Measurements from ENCODE around the gene ATF1. TPM values are rescaled to one million over a fixed set of nuclear protein-coding genes. Genes with fewer than 3 reads are reported as not detected.
"Not testable (repeated sequence)": the region's sequence is repeated elsewhere in the genome, so short reads cannot be mapped to it uniquely, and the experiment has no call there.

The ATF1 gene
- total RNA-seq, 1 donor from 2014 or later: 25.0 TPM

- Histone ChIP-seq H3K4me1 (ENCODE audit: insufficient read depth, low read length) (no peaks in the 10 kb centered on the region), H3K79me2 (ENCODE audit: insufficient read depth, low read length) (no peaks in the 10 kb centered on the region), H3K36me3 (ENCODE audit: insufficient read depth, low read length) (no peaks in the 10 kb centered on the region), H2AFZ (ENCODE audit: low read depth, low read length) (no peak overlapping the region), H3K9ac (ENCODE audit: low read length) (no peak overlapping the region), H4K20me1 (ENCODE audit: insufficient read depth, low read length) (no peaks in the 10 kb centered on the region), H3K4me3 (ENCODE audit: insufficient read depth, low read depth, low read length) (no peak overlapping the region), H3K27ac (ENCODE audit: low read depth, low read length) (no peak overlapping the region), H3K27me3 (ENCODE audit: insufficient read depth, low read length) (no peaks in the 10 kb centered on the region), H3K9me3 (ENCODE audit: insufficient read depth, low read depth, low read length) (no peaks in the 10 kb centered on the region), H3K4me2 (ENCODE audit: low read length) (no peak overlapping the region)
- Mint-ChIP-seq H3K27ac (ENCODE audit: unreplicated experiment) (no peak overlapping the region), H3K4me3 (ENCODE audit: unreplicated experiment) (no peak overlapping the region), H3K36me3 (ENCODE audit: low read depth, unreplicated experiment) (no peaks in the 10 kb centered on the region), H3K4me1 (ENCODE audit: low read depth, unreplicated experiment) (peaks cover 3% of the 10 kb centered on the region), H3K27me3 (ENCODE audit: low read depth, unreplicated experiment) (no peaks in the 10 kb centered on the region), H3K9me3 (ENCODE audit: unreplicated experiment) (peaks cover 3% of the 10 kb centered on the region)
- TF ChIP-seq EZH2 (IDR thresholded peaks at IDR 0.05; ENCODE audit: insufficient read depth, low read length): no peak
- no peak for TF ChIP-seq CTCF (IDR thresholded peaks at IDR 0.05; ENCODE audit: insufficient read depth, low read depth, low read length)
- DNase-seq (ENCODE audit: low read depth): no peak
- no peak for FAIRE-seq
These were observed 95.9 kb downstream of the ATF1 start for GRCh38 chr12:50859621-50860310.

- no peak overlapping the region for H3K4me3 Mint-ChIP-seq (ENCODE audit: unreplicated experiment)
- H3K9me3 Mint-ChIP-seq (ENCODE audit: unreplicated experiment): peaks cover 5% of the 10 kb centered on the region
- Histone ChIP-seq H3K27ac (ENCODE audit: low read depth, low read length) (no peak overlapping the region), H2AFZ (ENCODE audit: low read depth, low read length) (no peak overlapping the region), H3K27me3 (ENCODE audit: insufficient read depth, low read length) (no peaks in the 10 kb centered on the region), H3K4me1 (ENCODE audit: insufficient read depth, low read length) (no peaks in the 10 kb centered on the region), H3K9ac (ENCODE audit: low read length) (no peak overlapping the region), H3K9me3 (ENCODE audit: insufficient read depth, low read depth, low read length) (peaks cover 3% of the 10 kb centered on the region), H4K20me1 (ENCODE audit: insufficient read depth, low read length) (no peaks in the 10 kb centered on the region), H3K4me2 (ENCODE audit: low read length) (no peak overlapping the region), H3K36me3 (ENCODE audit: insufficient read depth, low read length) (no peaks in the 10 kb centered on the region), H3K79me2 (ENCODE audit: insufficient read depth, low read length) (no peaks in the 10 kb centered on the region), H3K4me3 (ENCODE audit: insufficient read depth, low read depth, low read length) (no peak overlapping the region)
- H3K27me3 Mint-ChIP-seq (ENCODE audit: low read depth, unreplicated experiment): no peaks in the 10 kb centered on the region
- FAIRE-seq (no peak), DNase-seq (ENCODE audit: low read depth) (peak; percentile 55)
- H3K4me1 Mint-ChIP-seq (ENCODE audit: low read depth, unreplicated experiment): peaks cover 3% of the 10 kb centered on the region
- TF ChIP-seq CTCF (IDR thresholded peaks at IDR 0.05; ENCODE audit: insufficient read depth, low read depth, low read length) (no peak), EZH2 (IDR thresholded peaks at IDR 0.05; ENCODE audit: insufficient read depth, low read length) (no peak)
- H3K27ac Mint-ChIP-seq (ENCODE audit: unreplicated experiment): no peak overlapping the region
- no peaks in the 10 kb centered on the region for H3K36me3 Mint-ChIP-seq (ENCODE audit: low read depth, unreplicated experiment)
These were observed 98.4 kb downstream of the ATF1 start for GRCh38 chr12:50862316-50862715.

DNA sequence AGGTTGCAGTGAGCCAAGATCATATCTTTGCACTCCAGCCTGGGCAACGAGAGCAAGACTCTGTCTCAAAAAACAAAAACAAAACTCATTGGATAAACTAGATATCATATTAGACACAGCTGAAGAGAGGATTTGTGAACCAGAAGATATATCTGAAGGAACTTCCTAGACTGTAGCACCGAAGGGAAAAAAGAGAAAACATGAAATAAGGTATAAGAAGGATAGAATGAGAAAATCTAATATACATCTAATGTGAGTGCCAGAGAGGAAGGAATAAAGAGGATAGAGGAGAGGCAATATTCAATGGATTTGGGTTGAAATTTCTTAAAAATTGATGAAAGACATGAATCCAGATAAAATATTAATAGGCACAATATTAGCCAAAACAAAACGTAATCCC lies 101.4 kb downstream of the ATF1 start:
- Histone ChIP-seq H3K4me3 (ENCODE audit: insufficient read depth, low read depth, low read length) (no peak overlapping the region), H2AFZ (ENCODE audit: low read depth, low read length) (no peak overlapping the region), H3K27ac (ENCODE audit: low read depth, low read length) (no peak overlapping the region), H3K4me2 (ENCODE audit: low read length) (no peak overlapping the region), H3K36me3 (ENCODE audit: insufficient read depth, low read length) (no peaks in the 10 kb centered on the region), H3K79me2 (ENCODE audit: insufficient read depth, low read length) (no peaks in the 10 kb centered on the region), H3K9me3 (ENCODE audit: insufficient read depth, low read depth, low read length) (peaks cover 3% of the 10 kb centered on the region), H3K27me3 (ENCODE audit: insufficient read depth, low read length) (no peaks in the 10 kb centered on the region), H3K9ac (ENCODE audit: low read length) (no peak overlapping the region), H4K20me1 (ENCODE audit: insufficient read depth, low read length) (no peaks in the 10 kb centered on the region), H3K4me1 (ENCODE audit: insufficient read depth, low read length) (no peaks in the 10 kb centered on the region)
- Mint-ChIP-seq H3K36me3 (ENCODE audit: low read depth, unreplicated experiment) (no peaks in the 10 kb centered on the region), H3K27me3 (ENCODE audit: low read depth, unreplicated experiment) (no peaks in the 10 kb centered on the region), H3K4me1 (ENCODE audit: low read depth, unreplicated experiment) (peaks cover 3% of the 10 kb centered on the region), H3K27ac (ENCODE audit: unreplicated experiment) (no peak overlapping the region), H3K9me3 (ENCODE audit: unreplicated experiment) (peaks cover 11% of the 10 kb centered on the region), H3K4me3 (ENCODE audit: unreplicated experiment) (no peak overlapping the region)
- DNase-seq (ENCODE audit: low read depth): no peak
- TF ChIP-seq EZH2 (IDR thresholded peaks at IDR 0.05; ENCODE audit: insufficient read depth, low read length) (no peak), CTCF (IDR thresholded peaks at IDR 0.05; ENCODE audit: insufficient read depth, low read depth, low read length) (no peak)
- no peak for FAIRE-seq

DNA sequence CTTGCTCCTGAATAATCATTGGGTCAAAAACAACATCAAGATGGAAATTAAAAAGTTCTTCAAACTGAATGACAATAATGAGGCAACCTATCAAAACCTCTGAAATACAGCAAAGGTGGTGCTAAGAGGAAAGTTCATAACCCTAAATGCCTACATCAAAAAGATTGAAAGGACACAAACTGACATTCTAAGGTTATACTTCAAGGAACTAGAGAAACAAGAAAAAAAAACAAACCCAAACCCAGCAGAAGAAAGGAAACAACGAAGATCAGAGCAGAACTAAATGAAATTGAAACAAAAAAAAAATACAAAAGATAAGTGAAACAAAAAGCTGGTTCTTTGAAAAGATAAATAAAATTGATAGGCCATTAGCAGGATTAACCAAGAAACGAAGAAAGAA lies 105.0 kb downstream of the ATF1 start:
- not testable (repeated sequence) for H3K27me3 ChIP-seq (ENCODE audit: insufficient read depth, low read length); FAIRE-seq; H3K9me3 ChIP-seq (ENCODE audit: insufficient read depth, low read depth, low read length); H3K79me2 ChIP-seq (ENCODE audit: insufficient read depth, low read length); H3K4me3 ChIP-seq (ENCODE audit: insufficient read depth, low read depth, low read length); H4K20me1 ChIP-seq (ENCODE audit: insufficient read depth, low read length); DNase-seq (ENCODE audit: low read depth); H2AFZ ChIP-seq (ENCODE audit: low read depth, low read length); H3K27ac Mint-ChIP-seq (ENCODE audit: unreplicated experiment); H3K36me3 ChIP-seq (ENCODE audit: insufficient read depth, low read length); H3K4me1 ChIP-seq (ENCODE audit: insufficient read depth, low read length); H3K27me3 Mint-ChIP-seq (ENCODE audit: low read depth, unreplicated experiment); H3K36me3 Mint-ChIP-seq (ENCODE audit: low read depth, unreplicated experiment); H3K27ac ChIP-seq (ENCODE audit: low read depth, low read length); H3K4me2 ChIP-seq (ENCODE audit: low read length); H3K4me3 Mint-ChIP-seq (ENCODE audit: unreplicated experiment); H3K9ac ChIP-seq (ENCODE audit: low read length); H3K4me1 Mint-ChIP-seq (ENCODE audit: low read depth, unreplicated experiment)
- peaks cover 11% of the 10 kb centered on the region for H3K9me3 Mint-ChIP-seq (ENCODE audit: unreplicated experiment)
